Measurements from ENCODE around the gene PIERCE2.
"Not testable (repeated sequence)": the region's sequence is repeated elsewhere in the genome, so short reads cannot be mapped to it uniquely, and the experiment has no call there.

Gene PIERCE2

DNA sequence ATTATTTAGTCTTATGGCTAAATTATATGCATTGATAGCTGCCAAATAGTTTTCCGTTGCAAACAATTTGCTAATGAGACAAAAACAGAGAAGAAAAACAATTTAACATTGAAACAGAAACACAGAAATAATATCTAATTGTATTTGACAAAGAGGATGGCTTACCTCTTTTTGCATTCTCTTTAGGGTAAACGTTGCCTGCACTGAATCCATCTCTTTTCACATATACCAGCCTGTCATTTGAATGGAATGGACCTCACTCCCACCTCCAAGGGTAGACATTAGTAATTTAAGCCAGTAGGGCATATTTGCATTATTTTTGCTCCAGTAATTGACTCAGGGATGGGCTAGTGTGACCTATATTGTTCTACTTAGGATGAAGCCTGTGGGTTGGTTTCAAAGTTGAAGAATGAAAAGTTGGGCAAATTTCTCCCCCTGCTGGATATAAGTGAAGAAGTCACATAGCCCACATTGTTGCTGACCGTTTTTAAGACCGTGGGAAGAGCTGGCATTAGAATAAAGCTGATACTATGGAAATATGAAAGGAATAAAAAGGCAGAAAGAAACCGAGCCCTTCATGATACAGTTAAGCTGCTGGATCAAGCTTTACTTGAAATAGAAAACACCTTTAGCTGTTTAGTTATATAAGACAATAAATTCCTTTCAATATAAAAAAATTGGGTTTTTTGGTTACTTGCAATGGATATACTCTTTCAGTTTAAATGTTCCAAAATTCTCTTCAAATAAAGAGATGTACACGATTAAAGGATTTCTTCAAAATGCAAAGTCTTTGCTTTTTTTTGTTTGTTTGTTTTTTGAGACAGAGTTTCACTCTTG is 26.9 kb downstream of the PIERCE2 start:
- peak; percentile 17 for DNase-seq

GRCh38 chr15:55443141-55443540 is 34.8 kb downstream of the PIERCE2 start:
- not testable (repeated sequence) for DNase-seq

- DNase-seq = not testable (repeated sequence)
Observed at GRCh38 chr15:55445936-55446335, 37.6 kb downstream of the PIERCE2 start.

- DNase-seq = not testable (repeated sequence)
Observed at GRCh38 chr15:55446379-55447029, 38.2 kb downstream of the PIERCE2 start.

GRCh38 chr15:55447030-55447394 is 38.7 kb downstream of the PIERCE2 start:
- DNase-seq = not testable (repeated sequence)

DNA sequence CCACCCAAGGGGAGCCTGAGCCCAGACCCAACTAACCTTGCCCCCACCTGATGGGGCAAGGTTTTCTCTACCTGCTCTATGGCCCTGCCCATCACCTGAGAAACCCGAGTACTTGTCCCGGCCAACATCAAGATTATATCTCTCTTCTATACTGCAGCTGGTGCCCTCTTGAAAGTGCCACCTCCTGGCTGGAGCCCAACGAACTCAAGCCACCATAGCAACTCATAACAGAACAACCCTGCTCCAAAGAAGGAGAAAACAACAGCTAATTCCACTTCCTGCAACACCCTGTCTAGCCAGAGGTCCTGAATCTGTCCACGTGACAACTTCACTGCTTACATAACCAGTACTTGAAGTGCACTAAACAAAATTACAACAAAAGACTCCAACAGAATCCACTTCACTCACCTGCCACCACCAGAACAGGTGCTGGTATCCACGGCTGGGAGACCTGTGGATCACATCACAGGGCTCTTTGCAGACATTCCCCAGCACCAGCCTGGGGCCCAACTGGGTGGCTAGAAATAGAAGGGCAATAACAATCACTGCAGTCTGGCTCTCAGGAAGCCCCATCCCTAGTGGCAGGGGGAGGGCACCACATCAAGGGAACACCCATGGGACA is 49.2 kb downstream of the PIERCE2 start:
- no peak for DNase-seq

DNA sequence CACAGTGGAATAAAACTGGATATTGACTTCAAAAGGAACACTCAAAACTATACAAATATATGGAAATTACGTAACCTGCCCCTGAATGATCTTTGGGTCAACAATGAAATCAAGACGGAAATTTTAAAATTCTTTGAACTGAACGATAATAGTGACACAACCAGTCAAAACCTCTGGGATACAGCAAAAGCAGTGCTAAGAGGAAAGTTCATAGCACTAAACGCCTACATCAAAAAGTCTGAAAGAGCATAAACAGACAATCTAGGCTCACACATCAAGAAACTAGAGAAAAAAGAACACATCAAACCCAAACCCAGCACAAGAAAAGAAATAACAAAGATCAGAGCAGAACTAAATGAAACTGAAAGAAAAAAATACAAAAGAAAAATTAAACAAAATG is 53.2 kb downstream of the PIERCE2 start:
- no peak for DNase-seq

DNA sequence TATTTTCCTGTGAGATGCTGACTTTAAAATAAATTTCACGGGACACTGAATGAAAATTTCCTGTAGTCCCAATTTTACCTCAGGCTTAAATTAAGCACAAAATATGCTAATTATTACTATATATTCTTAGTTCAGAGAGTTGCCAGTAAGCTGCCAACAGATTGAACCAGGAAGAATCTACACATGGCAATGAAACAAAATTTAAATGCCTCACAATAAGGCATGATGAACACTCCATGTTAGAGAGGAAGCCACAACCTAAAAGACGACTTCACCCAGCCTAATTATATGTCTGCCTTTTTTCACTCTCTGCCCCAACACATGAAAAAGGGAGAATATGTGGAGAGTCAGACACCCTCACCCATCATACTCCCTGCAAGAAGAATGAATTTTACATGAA is 60.0 kb downstream of the PIERCE2 start:
- no peak for DNase-seq
